Keratinocyte (primary cell): Measurements from ENCODE around the gene CCNA2. TPM values are rescaled to one million over a fixed set of nuclear protein-coding genes. Genes with fewer than 3 reads are reported as not detected.

ENCODE experiments used
- DNase-seq: peaks from one replicate; pipeline ENCODE4 v3.0.0-alpha.2; 2011; ENCODE audit warnings: low read depth, missing footprints, low spot score
- FAIRE-seq: peaks from 2 replicates; lab custom pipeline; 2011; peaks lifted over from hg19 to GRCh38; lab: Jason Lieb, UNC
- H2AFZ ChIP-seq: 2 replicates; pipeline ENCODE4 v1.6.0; 2012; ENCODE audit warnings: low read length, control low read depth, inconsistent platforms; ENCODE audit not compliant: control insufficient read depth
- H3K27ac ChIP-seq: 2 replicates; pipeline ENCODE4 v1.5.1; 2011; ENCODE audit warnings: low read length; ENCODE audit not compliant: control insufficient read depth, insufficient read depth
- H3K27me3 ChIP-seq: 3 replicates; pipeline ENCODE4 v1.6.0; 2011; ENCODE audit warnings: low read length; ENCODE audit not compliant: control insufficient read depth, insufficient read depth; ENCODE audit errors: extremely low read depth
- H3K36me3 ChIP-seq, 2 experiments: 2 replicates in 1 of 2; 3 replicates in 1 of 2; pipeline ENCODE4 v1.5.1; 2011; ENCODE audit warnings: low read length in 2 of 2, mild to moderate bottlenecking in 1 of 2; ENCODE audit not compliant: control insufficient read depth in 2 of 2, insufficient read depth in 2 of 2; ENCODE audit errors: extremely low read depth in 1 of 2
- H3K4me1 ChIP-seq: 3 replicates; pipeline ENCODE4 v1.5.1; 2011; ENCODE audit warnings: low read length; ENCODE audit not compliant: control insufficient read depth, insufficient read depth; ENCODE audit errors: extremely low read depth
- H3K4me2 ChIP-seq: 3 replicates; pipeline ENCODE4 v1.6.0; 2011; ENCODE audit warnings: low read depth, low read length; ENCODE audit not compliant: control insufficient read depth, insufficient read depth; ENCODE audit errors: extremely low read depth
- H3K4me3 ChIP-seq, 3 experiments: fragments of 200-600 bp in 1 of 3; sonication (generic) in 1 of 3; 2 replicates in 2 of 3; 3 replicates in 1 of 3; pipeline ENCODE4 v1.5.1; 2011 to 2016; ENCODE audit warnings: low read length in 3 of 3, mild to moderate bottlenecking in 3 of 3, control low read depth in 2 of 3, inconsistent platforms in 1 of 3, low read depth in 1 of 3, mixed read lengths in 1 of 3, mixed run types in 1 of 3, moderate library complexity in 1 of 3; ENCODE audit not compliant: control insufficient read depth in 2 of 3, insufficient read depth in 2 of 3; ENCODE audit errors: extremely low read depth in 1 of 3
- H3K79me2 ChIP-seq: 2 replicates; pipeline ENCODE4 v1.6.0; 2012; ENCODE audit warnings: low read length; ENCODE audit not compliant: control insufficient read depth, insufficient read depth
- H3K9ac ChIP-seq: 3 replicates; pipeline ENCODE4 v1.6.0; 2011; ENCODE audit warnings: low read length; ENCODE audit not compliant: control insufficient read depth, insufficient read depth; ENCODE audit errors: extremely low read depth
- H3K9me1 ChIP-seq: 3 replicates; pipeline ENCODE4 v1.6.0; 2011; ENCODE audit warnings: low read length; ENCODE audit not compliant: control insufficient read depth, insufficient read depth; ENCODE audit errors: extremely low read depth
- H3K9me3 ChIP-seq: 2 replicates; pipeline ENCODE4 v1.5.1; 2012; ENCODE audit warnings: low read depth, low read length; ENCODE audit not compliant: control insufficient read depth
- H4K20me1 ChIP-seq: 3 replicates; pipeline ENCODE4 v1.6.0; 2011; ENCODE audit warnings: low read length; ENCODE audit not compliant: control insufficient read depth, insufficient read depth; ENCODE audit errors: extremely low read depth
- EZH2 ChIP-seq: IDR thresholded peaks from one replicate; pipeline ENCODE4 v1.6.1; 2012; ENCODE audit warnings: inconsistent platforms, mild to moderate bottlenecking, low read length, moderate library complexity
- dilution Hi-C: fragments of 300-500 bp; cut with MboI; formaldehyde crosslinking; loops from one replicate; pipeline ENCODE4 v1.7.0; 2020; ENCODE audit warnings: low sequenced_read_pairs; ENCODE audit not compliant: extremely low pct_ligation_motif_present
- polyA plus RNA-seq, 5 experiments: library from polyadenylated mRNA; depleted of rRNA in 3 of 5; stranded (reverse) in 3 of 5; stranded (forward) in 1 of 5; unstranded in 1 of 5; fragments of >200 nt; gene quantifications; 1 replicate in 1 of 5; 2 replicates in 3 of 5; 3 replicates in 1 of 5; pipeline versions ENCODE4 v1.2.1 to v1.2.3, GENCODE V29; 2011 to 2012; ENCODE audit warnings: missing spikeins in 2 of 5, low read depth in 1 of 5, low replicate concordance in 1 of 5
- TF ChIP-seq, protein P1 (sequence below), 3 experiments: IDR thresholded peaks in 1 of 3; conservative IDR thresholded peaks in 1 of 3; optimal IDR thresholded peaks in 1 of 3; 2 replicates in 2 of 3; 3 replicates in 1 of 3; pipeline versions ENCODE3 to v1.5.1; 2011; ENCODE audit warnings: low read length in 3 of 3, mild to moderate bottlenecking in 3 of 3, moderate library complexity in 2 of 3, control low read depth in 1 of 3, inconsistent platforms in 1 of 3; ENCODE audit not compliant: insufficient read depth in 2 of 3; ENCODE audit errors: extremely low read depth in 1 of 3

The CCNA2 gene
- polyA plus RNA-seq, 1 donor (not counting 4 experiments of a cell fraction or from before 2014, with no cell fraction given): 27.4 TPM

DNA sequence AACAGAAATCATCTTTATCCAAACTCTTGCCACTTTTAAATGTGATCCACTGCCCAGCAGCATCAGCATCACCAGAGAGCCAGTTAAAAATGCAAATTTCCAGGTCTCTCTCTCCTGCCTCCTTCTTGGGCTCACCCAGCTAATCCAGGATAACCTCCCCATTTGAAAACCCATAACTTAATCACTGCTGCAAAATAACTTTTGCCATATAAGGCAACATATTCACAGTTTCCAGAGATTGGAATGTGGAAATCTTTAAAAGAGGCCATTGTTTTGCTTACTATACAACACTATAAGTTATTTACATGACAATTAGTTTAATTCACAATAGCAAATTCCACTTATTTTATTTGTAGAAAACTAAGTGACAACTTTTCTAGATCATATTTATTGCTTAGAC is 27.4 kb downstream of the CCNA2 start:
- Histone ChIP-seq H3K4me1 (peaks cover 12% of the 10 kb centered on the region), H3K27me3 (no peaks in the 10 kb centered on the region), H3K4me2 (no peak overlapping the region), H4K20me1 (no peaks in the 10 kb centered on the region), H3K9me1 (no peaks in the 10 kb centered on the region), H3K27ac (no peak overlapping the region), H3K9me3 (no peaks in the 10 kb centered on the region), H3K36me3 (no peaks in the 10 kb centered on the region), H3K4me3 (no peak overlapping the region), H2AFZ (no peak overlapping the region), H3K79me2 (peaks cover 1% of the 10 kb centered on the region), H3K9ac (no peak overlapping the region)
- no peak for DNase-seq
- TF ChIP-seq EZH2: no peak
- TF ChIP-seq, protein P1, sequence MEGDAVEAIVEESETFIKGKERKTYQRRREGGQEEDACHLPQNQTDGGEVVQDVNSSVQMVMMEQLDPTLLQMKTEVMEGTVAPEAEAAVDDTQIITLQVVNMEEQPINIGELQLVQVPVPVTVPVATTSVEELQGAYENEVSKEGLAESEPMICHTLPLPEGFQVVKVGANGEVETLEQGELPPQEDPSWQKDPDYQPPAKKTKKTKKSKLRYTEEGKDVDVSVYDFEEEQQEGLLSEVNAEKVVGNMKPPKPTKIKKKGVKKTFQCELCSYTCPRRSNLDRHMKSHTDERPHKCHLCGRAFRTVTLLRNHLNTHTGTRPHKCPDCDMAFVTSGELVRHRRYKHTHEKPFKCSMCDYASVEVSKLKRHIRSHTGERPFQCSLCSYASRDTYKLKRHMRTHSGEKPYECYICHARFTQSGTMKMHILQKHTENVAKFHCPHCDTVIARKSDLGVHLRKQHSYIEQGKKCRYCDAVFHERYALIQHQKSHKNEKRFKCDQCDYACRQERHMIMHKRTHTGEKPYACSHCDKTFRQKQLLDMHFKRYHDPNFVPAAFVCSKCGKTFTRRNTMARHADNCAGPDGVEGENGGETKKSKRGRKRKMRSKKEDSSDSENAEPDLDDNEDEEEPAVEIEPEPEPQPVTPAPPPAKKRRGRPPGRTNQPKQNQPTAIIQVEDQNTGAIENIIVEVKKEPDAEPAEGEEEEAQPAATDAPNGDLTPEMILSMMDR (optimal IDR thresholded peaks at IDR 0.05 in 1 of 3, IDR thresholded peaks at IDR 0.05 in 1 of 3, conservative IDR thresholded peaks at IDR 0.05 in 1 of 3; ENCODE audit: extremely low read depth in 1 of 3, insufficient read depth in 2 of 3, low read length in 3 of 3): no peak
- FAIRE-seq: no peak
- dilution Hi-C loops: no loop called here

DNA sequence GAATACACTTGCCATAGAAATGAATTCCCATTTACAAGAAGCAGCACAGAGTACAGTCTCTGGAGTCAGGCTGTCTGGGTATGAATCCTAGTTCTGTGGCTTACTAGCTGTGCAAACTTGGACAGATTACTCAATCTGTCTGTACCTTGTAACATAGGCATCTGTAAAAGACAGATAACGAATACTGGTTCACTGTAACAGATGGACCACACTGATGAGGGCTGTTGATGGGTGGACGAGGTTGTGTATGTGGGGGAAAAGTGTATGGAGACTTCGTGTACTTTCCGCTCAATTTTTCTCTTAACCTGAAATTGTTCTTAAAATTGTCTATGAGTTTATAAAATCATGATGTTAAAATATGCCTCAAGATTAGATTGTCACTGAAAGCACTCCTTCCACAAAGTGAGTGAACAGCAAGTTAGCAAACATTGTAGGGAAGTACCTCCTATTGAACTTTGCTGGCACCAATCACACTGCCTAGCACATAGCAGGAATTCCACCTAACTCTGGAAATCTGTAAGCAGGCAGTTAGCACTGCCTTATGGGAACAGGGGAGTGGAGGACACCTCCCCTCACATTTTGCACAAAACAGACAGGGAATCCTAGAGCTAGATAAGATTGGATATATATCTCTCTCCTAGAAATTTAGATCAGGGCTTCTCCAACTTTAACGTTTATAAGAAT is 29.0 kb downstream of the CCNA2 start:
- Histone ChIP-seq H4K20me1 (no peaks in the 10 kb centered on the region), H3K27me3 (no peaks in the 10 kb centered on the region), H3K27ac (no peak overlapping the region), H3K4me2 (no peak overlapping the region), H2AFZ (no peak overlapping the region), H3K79me2 (no peaks in the 10 kb centered on the region), H3K4me1 (peaks cover 17% of the 10 kb centered on the region), H3K9me3 (no peaks in the 10 kb centered on the region), H3K36me3 (no peaks in the 10 kb centered on the region), H3K4me3 (no peak overlapping the region), H3K9me1 (no peaks in the 10 kb centered on the region), H3K9ac (no peak overlapping the region)
- DNase-seq: no peak
- no peak for FAIRE-seq
- TF ChIP-seq, protein P1 (optimal IDR thresholded peaks at IDR 0.05 in 1 of 3, IDR thresholded peaks at IDR 0.05 in 1 of 3, conservative IDR thresholded peaks at IDR 0.05 in 1 of 3; ENCODE audit: extremely low read depth in 1 of 3, insufficient read depth in 2 of 3, low read length in 3 of 3): no peak
- TF ChIP-seq EZH2: no peak
- dilution Hi-C loops: no loop called here
